Naive thymus-derived CD8-positive, alpha-beta T cell (primary cell): ENCODE data around the gene ADGRG6. TPM values are rescaled to one million over a fixed set of nuclear protein-coding genes. Genes with fewer than 3 reads are reported as not detected.

Experiments used
- ATAC-seq, 2 donors: fragments of 150-1000 bp; cut with Tn5 transposase in 1 of 2; sonication (Bioruptor Pico), chemical (Tn5 transposase) in 1 of 2; 1 replicate in 1 of 2; 2 replicates in 1 of 2; pipeline ENCODE4 v1.10.0; 2021; ENCODE audit warnings: mild to moderate bottlenecking in 2 of 2, moderate library complexity in 2 of 2
- POLR2A ChIA-PET: fragments of 350-600 bp; sonication (Branson Sonifier 250); formaldehyde crosslinking; loops from one replicate; lab custom pipeline; 2021; ENCODE audit warnings: antibody characterized with exemption; lab: Charles Lee
- DNase-seq, 10 donors: peaks; one replicate each; pipeline versions ENCODE4 v3.0.0 to v3.0.0-alpha.2; 2020 to 2022
- H3K27ac Mint-ChIP-seq, 10 donors: one replicate each; pipeline ENCODE4 v1.8.0; 2020 to 2022; ENCODE audit warnings: mild to moderate bottlenecking in 10 of 10, mixed read lengths in 10 of 10, moderate library complexity in 4 of 10, inconsistent platforms in 1 of 10
- H3K27me3 Mint-ChIP-seq, 5 donors: one replicate each; pipeline ENCODE4 v1.8.0; 2021 to 2022; ENCODE audit warnings: mixed read lengths in 5 of 5
- H3K36me3 Mint-ChIP-seq, 3 donors: one replicate each; pipeline ENCODE4 v1.8.0; 2020 to 2022; ENCODE audit warnings: mixed read lengths in 3 of 3, mild to moderate bottlenecking in 2 of 3, inconsistent platforms in 1 of 3
- H3K4me1 Mint-ChIP-seq, 4 donors: one replicate each; pipeline ENCODE4 v1.8.0; 2021 to 2022; ENCODE audit warnings: mixed read lengths in 4 of 4
- H3K4me3 Mint-ChIP-seq, 10 donors: one replicate each; pipeline ENCODE4 v1.8.0; 2020 to 2022; ENCODE audit warnings: mild to moderate bottlenecking in 10 of 10, mixed read lengths in 10 of 10, moderate library complexity in 6 of 10, inconsistent platforms in 1 of 10
- H3K9me3 Mint-ChIP-seq, 9 donors: one replicate each; pipeline ENCODE4 v1.8.0; 2020 to 2022; ENCODE audit warnings: mixed read lengths in 9 of 9, mild to moderate bottlenecking in 3 of 9, inconsistent platforms in 1 of 9, moderate library complexity in 1 of 9
- polyA plus RNA-seq, 3 donors: library from polyadenylated mRNA; unstranded; fragments of 300-500 nt; fragmentation: Illumina TruSeq; gene quantifications; one replicate each; pipeline ENCODE4 v1.2.3, GENCODE V29; 2021
- total RNA-seq, 8 experiments: library from RNA in 2 of 8; stranded (reverse) in 2 of 8; gene quantifications; one replicate each; pipeline ENCODE4 v1.2.3 and lab custom pipeline; 2021 to 2026

The ADGRG6 gene
- total RNA-seq (1 to 10 TPM; 2.4 to 2.5 TPM), polyA plus RNA-seq (1 to 10 TPM in 1 of 3 donors, under 1 TPM in 1, not detected in 1; 0.73 to 1.7 TPM), total RNA-seq (lab: John Stamatoyannopoulos, UW) (0.98 to 7.6 (median 3.5) reads per million in 6 experiments)

- Mint-ChIP-seq H3K4me3 (peak within 1 kb of the TSS; percentile 79 to 94 (median 89)), H3K27me3 (peaks cover 0 to 16% (median 6%) of the 10 kb centered on the region in 5 donors), H3K4me1 (peaks cover 5 to 22% (median 14%) of the 10 kb centered on the region in 4 donors), H3K36me3 (no peaks in the 10 kb centered on the region), H3K9me3 (no peaks in the 10 kb centered on the region), H3K27ac (peak within 1 kb of the TSS in 9 of 10 donors; percentile 14 to 85 (median 56))
- POLR2A ChIA-PET, result interaction anchor here (0.9 kb wide), 1 partner anchor 69 kb away, joined by 4 read pairs; no protein-coding TSS in a partner anchor
- DNase-seq (peak; percentile 15 to 67 (median 40)), ATAC-seq (peak; percentile 88 to 89)
Measured at GRCh38 chr6:142301651-142302391, at the start of gene ADGRG6. Gene ADGRG6 (plus strand): TSS chr6:142302007. CDS start chr6:142302330, 323 bp downstream.

- Mint-ChIP-seq H3K4me1 (peaks cover 0 to 4% (median 2%) of the 10 kb centered on the region in 4 donors), H3K36me3 (peaks cover 0 to 4% (median 0%) of the 10 kb centered on the region in 3 donors), H3K27ac (no peak overlapping the region), H3K9me3 (no peaks in the 10 kb centered on the region), H3K27me3 (peaks cover 0 to 4% (median 2%) of the 10 kb centered on the region in 5 donors), H3K4me3 (no peak overlapping the region)
- DNase-seq (no peak), ATAC-seq (no peak)
- POLR2A ChIA-PET, result no interaction called here
Measured at GRCh38 chr6:142254513-142254912, 47.3 kb upstream of the ADGRG6 start.

GRCh38 chr6:142255785-142256184 lies 46.0 kb upstream of the ADGRG6 start:
- H3K27ac Mint-ChIP-seq, result no peak overlapping the region
- POLR2A ChIA-PET, result no interaction called here
- ATAC-seq, result no peak

DNA sequence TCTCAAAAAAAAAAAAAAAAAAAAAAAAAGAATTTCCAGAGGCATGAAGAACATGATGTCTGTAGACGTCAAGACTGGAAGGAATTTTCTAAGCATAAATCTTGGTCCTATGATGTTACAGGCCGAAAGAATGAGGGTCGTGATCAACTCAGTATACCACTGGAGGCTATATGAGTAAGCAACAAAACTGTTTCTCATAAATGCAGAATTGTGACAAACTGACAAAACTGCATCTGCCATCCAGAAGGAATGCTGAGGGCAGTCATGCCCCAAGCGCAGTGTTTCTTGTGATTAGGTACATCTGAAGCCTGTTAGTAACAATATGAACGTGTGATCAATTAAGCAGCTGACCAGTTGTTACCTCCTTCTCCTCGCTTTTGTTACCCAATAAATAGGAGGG lies 43.5 kb upstream of the ADGRG6 start:
- Mint-ChIP-seq H3K27me3 (peaks cover 0 to 2% (median 0%) of the 10 kb centered on the region in 5 donors), H3K36me3 (no peaks in the 10 kb centered on the region), H3K27ac (no peak overlapping the region), H3K4me1 (peaks cover 0 to 4% (median 2%) of the 10 kb centered on the region in 4 donors), H3K4me3 (no peak overlapping the region), H3K9me3 (peaks cover 0 to 4% (median 0%) of the 10 kb centered on the region in 9 donors)
- POLR2A ChIA-PET, result no interaction called here
- ATAC-seq (no peak), DNase-seq (no peak)

More at GRCh38 chr6:142255785-142256184, 46.0 kb upstream of the ADGRG6 start:
- H3K4me3 Mint-ChIP-seq, result no peak overlapping the region
- peaks cover 0 to 4% (median 2%) of the 10 kb centered on the region in 5 donors for H3K27me3 Mint-ChIP-seq
- peaks cover 0 to 4% (median 0%) of the 10 kb centered on the region in 3 donors for H3K36me3 Mint-ChIP-seq
- peaks cover 0 to 4% (median 2%) of the 10 kb centered on the region in 4 donors for H3K4me1 Mint-ChIP-seq
- peaks cover 0 to 3% (median 0%) of the 10 kb centered on the region in 9 donors for H3K9me3 Mint-ChIP-seq
- DNase-seq, result no peak

- H3K27ac Mint-ChIP-seq, result no peak overlapping the region
- peaks cover 0 to 4% (median 0%) of the 10 kb centered on the region in 9 donors for H3K9me3 Mint-ChIP-seq
- no peak overlapping the region for H3K4me3 Mint-ChIP-seq
- ATAC-seq (no peak), DNase-seq (no peak)
- peaks cover 0 to 4% (median 2%) of the 10 kb centered on the region in 4 donors for H3K4me1 Mint-ChIP-seq
- H3K36me3 Mint-ChIP-seq, result no peaks in the 10 kb centered on the region
- peaks cover 0 to 2% (median 0%) of the 10 kb centered on the region in 5 donors for H3K27me3 Mint-ChIP-seq
- POLR2A ChIA-PET, result no interaction called here
Measured at GRCh38 chr6:142258757-142259156, 43.0 kb upstream of the ADGRG6 start.

DNA sequence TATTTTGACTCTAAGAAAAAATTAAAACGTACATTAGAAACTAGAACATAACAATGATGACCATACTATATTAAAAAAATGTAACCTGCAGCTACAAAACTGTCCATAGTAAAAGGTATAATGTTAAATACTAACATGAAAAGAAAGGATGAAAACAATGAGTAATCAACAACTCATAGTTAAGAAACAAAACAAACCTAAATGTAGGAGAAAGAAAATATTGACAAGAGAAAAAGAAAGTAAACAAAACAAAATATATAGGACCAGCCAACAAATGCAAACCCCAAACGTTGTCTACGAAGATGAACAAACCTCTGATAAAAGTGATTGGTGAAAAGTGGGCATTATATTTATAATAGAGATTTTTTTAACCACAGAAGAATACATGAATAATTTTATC lies 41.1 kb upstream of the ADGRG6 start:
- no peak for DNase-seq
- no peaks in the 10 kb centered on the region for H3K36me3 Mint-ChIP-seq
- no peak for ATAC-seq
- no peak overlapping the region for H3K4me3 Mint-ChIP-seq
- POLR2A ChIA-PET, result no interaction called here
- H3K9me3 Mint-ChIP-seq, result peaks cover 0 to 4% (median 0%) of the 10 kb centered on the region in 9 donors
- peaks cover 0 to 3% (median 1%) of the 10 kb centered on the region in 4 donors for H3K4me1 Mint-ChIP-seq
- H3K27me3 Mint-ChIP-seq, result peaks cover 0 to 2% (median 0%) of the 10 kb centered on the region in 5 donors
- no peak overlapping the region for H3K27ac Mint-ChIP-seq

GRCh38 chr6:142262231-142262630 lies 39.6 kb upstream of the ADGRG6 start:
- no peak for ATAC-seq
- Mint-ChIP-seq H3K27me3 (no peaks in the 10 kb centered on the region), H3K36me3 (no peaks in the 10 kb centered on the region), H3K4me3 (no peak overlapping the region), H3K27ac (no peak overlapping the region), H3K9me3 (peaks cover 0 to 4% (median 0%) of the 10 kb centered on the region in 9 donors), H3K4me1 (no peaks in the 10 kb centered on the region)
- POLR2A ChIA-PET, result no interaction called here
- DNase-seq, result no peak

- POLR2A ChIA-PET, result interaction anchor here (1.5 kb wide), 1 partner anchor 49 kb away, joined by 3 read pairs; no protein-coding TSS in a partner anchor
- H3K27ac Mint-ChIP-seq, result no peak overlapping the region
Measured at GRCh38 chr6:142265476-142265875, 36.3 kb upstream of the ADGRG6 start.

DNA sequence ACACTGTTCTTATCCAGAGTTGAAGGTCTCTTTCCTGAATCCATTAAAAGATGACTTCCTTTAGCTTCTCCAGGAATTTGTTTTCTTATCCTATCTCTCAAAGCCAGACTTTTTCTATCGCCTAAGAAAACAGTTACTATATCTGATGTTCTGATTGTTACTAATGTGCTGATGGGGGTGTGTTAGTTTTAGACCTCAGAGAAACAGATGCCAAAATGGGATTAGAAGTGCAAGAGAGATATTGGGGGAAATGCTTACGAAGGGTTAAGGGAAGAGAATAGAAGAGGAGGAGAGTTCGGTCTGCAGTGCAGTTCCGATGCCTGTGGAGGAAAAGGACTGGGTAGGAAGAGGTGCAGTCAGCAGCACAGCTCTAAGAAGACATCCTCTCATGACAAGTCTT lies 35.7 kb upstream of the ADGRG6 start:
- Mint-ChIP-seq H3K4me3 (no peak overlapping the region), H3K9me3 (peaks cover 0 to 4% (median 0%) of the 10 kb centered on the region in 9 donors), H3K36me3 (no peaks in the 10 kb centered on the region), H3K4me1 (no peaks in the 10 kb centered on the region), H3K27me3 (peaks cover 0 to 4% (median 0%) of the 10 kb centered on the region in 5 donors), H3K27ac (no peak overlapping the region)
- DNase-seq (no peak), ATAC-seq (no peak)
- POLR2A ChIA-PET, result interaction anchor here (1.5 kb wide), 1 partner anchor 49 kb away, joined by 3 read pairs; no protein-coding TSS in a partner anchor

More at GRCh38 chr6:142265476-142265875, 36.3 kb upstream of the ADGRG6 start:
- peaks cover 0 to 4% (median 0%) of the 10 kb centered on the region in 5 donors for H3K27me3 Mint-ChIP-seq
- ATAC-seq (no peak), DNase-seq (no peak)
- no peak overlapping the region for H3K4me3 Mint-ChIP-seq
- no peaks in the 10 kb centered on the region for H3K4me1 Mint-ChIP-seq
- H3K9me3 Mint-ChIP-seq, result peaks cover 0 to 4% (median 0%) of the 10 kb centered on the region in 9 donors
- H3K36me3 Mint-ChIP-seq, result no peaks in the 10 kb centered on the region

GRCh38 chr6:142271476-142271875 lies 30.3 kb upstream of the ADGRG6 start:
- H3K27ac Mint-ChIP-seq, result no peak overlapping the region
- H3K36me3 Mint-ChIP-seq, result no peaks in the 10 kb centered on the region
- H3K4me1 Mint-ChIP-seq, result no peaks in the 10 kb centered on the region
- POLR2A ChIA-PET, result no interaction called here
- no peak overlapping the region for H3K4me3 Mint-ChIP-seq
- no peaks in the 10 kb centered on the region for H3K9me3 Mint-ChIP-seq
- H3K27me3 Mint-ChIP-seq, result peaks cover 0 to 8% (median 3%) of the 10 kb centered on the region in 5 donors
- DNase-seq (no peak), ATAC-seq (no peak)

- DNase-seq, result no peak
- no peaks in the 10 kb centered on the region for H3K4me1 Mint-ChIP-seq
- peaks cover 0 to 2% (median 0%) of the 10 kb centered on the region in 9 donors for H3K9me3 Mint-ChIP-seq
- no peak overlapping the region for H3K27ac Mint-ChIP-seq
- H3K4me3 Mint-ChIP-seq, result no peak overlapping the region
- H3K27me3 Mint-ChIP-seq, result peaks cover 0 to 8% (median 3%) of the 10 kb centered on the region in 5 donors
- ATAC-seq, result no peak
- H3K36me3 Mint-ChIP-seq, result no peaks in the 10 kb centered on the region
- POLR2A ChIA-PET, result no interaction called here
Measured at GRCh38 chr6:142274656-142275055, 27.2 kb upstream of the ADGRG6 start.

DNA sequence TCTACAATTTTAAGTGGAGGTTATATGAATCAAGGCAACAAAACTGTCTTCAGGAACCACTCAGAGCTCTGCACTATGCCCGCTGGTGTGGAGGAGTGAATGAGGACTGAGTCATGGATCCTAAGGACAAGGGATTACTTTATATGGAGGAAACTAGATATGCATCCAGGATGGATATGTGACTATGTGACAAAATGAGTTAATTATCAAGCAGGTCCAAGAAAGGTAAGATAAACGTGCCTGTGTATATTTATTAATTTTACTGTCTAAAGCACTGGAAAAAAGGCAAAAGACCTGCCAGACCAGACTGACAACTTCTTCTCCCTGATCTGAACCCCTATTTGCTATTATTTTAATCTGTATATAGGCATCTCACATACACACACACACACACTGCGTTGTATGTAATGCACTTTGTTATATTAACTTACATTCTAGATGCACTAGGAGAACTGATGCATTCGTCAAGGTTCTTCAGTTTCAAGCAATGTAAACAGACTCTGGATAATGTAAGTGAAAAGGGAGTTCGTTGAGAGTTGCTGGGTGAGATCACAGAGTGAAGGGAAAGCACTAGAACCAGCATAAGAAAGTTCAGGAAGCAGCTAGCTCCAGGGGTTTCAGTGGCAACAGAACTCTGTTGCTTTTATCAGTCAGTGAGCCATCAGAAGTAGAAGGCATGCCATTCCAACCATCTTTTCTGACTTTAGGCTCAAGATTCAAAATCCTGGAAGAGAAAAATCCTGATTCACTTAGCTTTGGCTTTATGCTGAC lies 26.4 kb upstream of the ADGRG6 start:
- no peak for DNase-seq
- Mint-ChIP-seq H3K27ac (no peak overlapping the region), H3K36me3 (no peaks in the 10 kb centered on the region), H3K4me3 (no peak overlapping the region), H3K4me1 (no peaks in the 10 kb centered on the region), H3K27me3 (peaks cover 0 to 8% (median 3%) of the 10 kb centered on the region in 5 donors), H3K9me3 (peaks cover 0 to 4% (median 0%) of the 10 kb centered on the region in 9 donors)
- no peak for ATAC-seq
- POLR2A ChIA-PET, result no interaction called here
